Erythroblast (primary cell): ENCODE results near the gene CD58.

Source experiments
- DNase-seq, 2 experiments: peaks; one replicate each; lab custom pipeline; 2025; lab: John Stamatoyannopoulos, UW
- GATA1 ChIP-seq: IDR thresholded peaks from 2 replicates; pipeline ENCODE4 v1.6.1; 2011; ENCODE audit warnings: low read depth, mild to moderate bottlenecking, control low read depth, low read length, moderate library complexity
- POLR2A ChIP-seq: IDR thresholded peaks from 2 replicates; pipeline ENCODE4 v1.6.1; 2011; ENCODE audit warnings: mild to moderate bottlenecking, low read length

CD58 gene

GRCh38 chr1:116474921-116475849 is 95.6 kb downstream of the CD58 start:
- TF ChIP-seq GATA1 (no peak), POLR2A (no peak)
- no peak for DNase-seq

GRCh38 chr1:116472431-116472961 is 98.3 kb downstream of the CD58 start:
- no peak for TF ChIP-seq POLR2A
- TF ChIP-seq GATA1: no peak
- no peak for DNase-seq

- TF ChIP-seq GATA1 (no peak), POLR2A (no peak)
- no peak for DNase-seq
Measured at GRCh38 chr1:116471241-116471640, 99.6 kb downstream of the CD58 start.

GRCh38 chr1:116470671-116471070 is 100.2 kb downstream of the CD58 start:
- TF ChIP-seq GATA1: no peak
- no peak for TF ChIP-seq POLR2A
- DNase-seq: no peak

DNA sequence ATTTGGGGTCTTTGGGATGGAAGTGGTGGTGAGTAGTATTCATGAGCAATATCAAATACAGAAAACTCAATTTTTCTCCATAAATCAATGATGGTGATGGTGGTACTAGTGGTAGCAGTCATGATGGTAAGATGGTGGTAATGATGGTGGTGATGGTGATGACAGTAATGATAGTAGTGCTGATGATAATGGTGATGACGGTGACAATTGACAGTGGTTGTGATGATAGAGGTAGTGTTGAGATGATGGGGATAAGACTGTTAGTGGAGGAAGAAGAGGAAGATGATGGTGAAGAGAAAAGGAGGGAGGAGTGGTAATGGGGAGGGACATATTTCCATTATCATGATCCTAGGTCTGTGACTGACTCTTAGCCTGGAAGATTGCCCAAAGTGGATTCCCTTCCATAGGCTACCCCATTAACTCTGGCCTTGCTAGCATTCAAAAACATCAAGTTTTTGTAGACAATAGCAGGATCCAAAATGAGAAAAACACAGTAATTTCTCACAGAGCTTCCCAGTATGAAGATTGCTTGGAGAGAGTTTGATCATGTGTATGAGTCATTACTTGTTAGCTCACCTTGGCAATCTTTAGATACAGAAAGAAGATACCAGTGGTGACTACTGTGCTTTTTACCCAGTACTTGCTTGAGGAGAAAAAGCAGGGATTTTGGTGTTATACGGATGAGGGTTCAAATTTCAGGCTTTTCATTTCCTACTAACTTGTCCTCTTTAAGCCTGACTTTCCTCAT is 103.8 kb downstream of the CD58 start:
- TF ChIP-seq GATA1 (no peak), POLR2A (no peak)

DNA sequence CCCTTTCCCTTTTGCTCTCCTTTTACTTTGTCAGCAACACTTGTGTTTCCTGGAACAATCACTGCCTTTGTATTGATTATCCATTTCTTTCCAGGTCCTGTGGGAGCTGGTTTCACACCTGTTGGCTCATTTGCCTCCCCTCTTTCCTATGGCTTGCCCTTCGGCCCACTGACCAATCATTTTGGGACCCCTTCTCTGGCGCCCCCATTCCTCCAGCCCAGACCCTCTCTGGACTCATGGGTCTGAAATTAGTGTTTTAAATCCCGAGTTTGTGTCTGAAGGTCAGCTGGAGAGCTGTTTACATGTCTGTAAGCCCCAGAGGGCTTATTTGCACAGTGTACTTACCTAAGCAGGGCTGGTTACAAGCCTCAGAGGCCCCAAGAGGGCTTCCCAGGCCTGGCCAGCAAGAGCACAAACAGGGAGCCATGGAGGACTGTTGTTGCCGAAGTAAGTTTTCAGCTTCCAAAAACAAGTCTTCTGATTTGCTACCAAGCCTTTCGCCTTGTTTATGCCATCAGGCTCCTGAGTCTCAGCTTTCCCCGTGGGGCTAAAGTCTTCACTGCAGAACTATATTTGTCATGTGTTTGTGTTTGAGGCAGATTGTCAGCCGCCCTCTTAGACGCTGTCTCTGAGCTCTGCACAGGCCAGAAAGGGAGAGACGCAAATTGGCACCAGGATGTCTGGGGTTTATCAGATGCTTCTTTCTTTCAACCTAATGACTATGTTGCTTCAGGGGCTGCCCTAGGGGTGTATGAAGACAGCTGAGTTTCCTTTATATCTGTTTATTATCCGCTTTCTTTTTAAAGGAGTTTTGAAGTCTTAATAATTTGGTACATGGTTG is 104.8 kb downstream of the CD58 start:
- DNase-seq: no peak
- TF ChIP-seq POLR2A (no peak), GATA1 (no peak)

More for the DNA sequence above, 103.8 kb downstream of the CD58 start:
- DNase-seq: no peak

GRCh38 chr1:116465477-116465844 is 105.4 kb downstream of the CD58 start:
- no peak for DNase-seq
- TF ChIP-seq POLR2A (no peak), GATA1 (no peak)
